Forelimb muscle (tissue), 1 donor: Measurements from ENCODE around the gene ELOVL3. TPM values are rescaled to one million over a fixed set of nuclear protein-coding genes. Genes with fewer than 3 reads are reported as not detected.
"Not testable (repeated sequence)": the region's sequence is repeated elsewhere in the genome, so short reads cannot be mapped to it uniquely, and the experiment has no call there.

ENCODE experiments used
- DNase-seq: peaks from one replicate; pipeline ENCODE4 v3.0.0-alpha.2; 2013; ENCODE audit warnings: low read depth
- polyA plus RNA-seq: library from polyadenylated mRNA; unstranded; fragments of 120-200 nt; gene quantifications from one replicate; pipeline ENCODE4 v1.2.1, GENCODE V29; 2013; ENCODE audit not compliant: insufficient read length

The ELOVL3 gene
- polyA plus RNA-seq, 1 donor, result 0.70 TPM

DNA sequence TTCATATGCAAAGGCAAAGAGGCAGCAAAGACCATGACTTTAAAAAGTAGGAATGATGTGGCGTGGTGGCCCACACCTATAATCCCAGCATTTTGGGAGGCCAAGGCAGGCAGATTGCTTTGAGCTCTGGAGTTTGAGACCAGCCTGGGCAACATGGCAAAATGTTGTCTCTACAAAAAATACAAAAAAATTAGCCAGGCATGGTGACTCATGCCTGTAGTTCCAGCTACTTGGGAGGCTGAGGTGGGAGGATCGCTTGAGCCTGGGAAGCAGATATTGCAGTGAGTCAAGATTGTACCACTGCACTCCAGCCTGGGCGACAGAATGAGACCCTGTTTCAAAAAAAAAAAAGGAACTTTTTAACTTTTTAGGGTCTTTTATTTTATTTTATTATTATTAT is 26.4 kb downstream of the ELOVL3 start:
- DNase-seq, result not testable (repeated sequence)

DNA sequence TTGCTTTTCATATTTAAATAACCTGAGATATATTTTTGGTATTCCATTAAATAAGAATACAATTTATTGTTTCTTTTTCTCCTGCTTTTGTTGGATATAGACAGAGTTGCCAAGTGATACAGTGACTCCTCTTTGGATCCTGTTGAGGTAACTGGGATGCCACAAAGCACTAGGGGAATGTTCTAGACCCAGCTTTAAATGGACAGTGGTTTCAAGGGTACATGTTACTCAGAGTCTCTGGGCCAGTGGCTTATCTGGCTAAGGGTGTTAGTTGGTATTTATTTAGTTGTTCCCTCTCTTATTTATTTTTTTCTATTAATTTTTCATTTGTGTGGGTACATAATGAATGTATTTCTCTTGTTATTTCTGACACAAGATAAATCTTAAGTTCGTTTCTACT is 28.3 kb downstream of the ELOVL3 start:
- DNase-seq, result no peak

- no peak for DNase-seq
Observed at GRCh38 chr10:102255404-102255803, 29.3 kb downstream of the ELOVL3 start.

GRCh38 chr10:102261196-102261595 is 35.1 kb downstream of the ELOVL3 start:
- DNase-seq, result no peak

DNA sequence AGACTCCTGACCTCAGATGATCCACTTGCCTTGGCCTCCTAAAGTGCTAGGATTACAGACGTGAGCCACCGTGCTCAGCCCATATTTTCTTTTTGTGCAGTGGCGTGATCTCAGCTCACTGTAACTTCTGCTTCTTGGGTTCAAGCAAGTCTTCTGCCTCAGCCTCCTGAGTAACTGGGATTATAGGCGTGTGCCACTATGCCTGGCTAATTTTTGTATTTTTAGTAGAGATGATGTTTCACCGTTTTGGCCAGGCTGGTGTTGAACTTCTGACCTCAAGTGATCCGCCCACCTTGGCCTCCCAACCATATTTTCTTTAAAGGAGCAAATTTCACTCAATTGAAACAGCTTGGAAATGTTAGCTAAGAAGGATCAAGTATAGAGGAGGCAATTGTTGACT is 35.7 kb downstream of the ELOVL3 start:
- DNase-seq, result no peak

DNA sequence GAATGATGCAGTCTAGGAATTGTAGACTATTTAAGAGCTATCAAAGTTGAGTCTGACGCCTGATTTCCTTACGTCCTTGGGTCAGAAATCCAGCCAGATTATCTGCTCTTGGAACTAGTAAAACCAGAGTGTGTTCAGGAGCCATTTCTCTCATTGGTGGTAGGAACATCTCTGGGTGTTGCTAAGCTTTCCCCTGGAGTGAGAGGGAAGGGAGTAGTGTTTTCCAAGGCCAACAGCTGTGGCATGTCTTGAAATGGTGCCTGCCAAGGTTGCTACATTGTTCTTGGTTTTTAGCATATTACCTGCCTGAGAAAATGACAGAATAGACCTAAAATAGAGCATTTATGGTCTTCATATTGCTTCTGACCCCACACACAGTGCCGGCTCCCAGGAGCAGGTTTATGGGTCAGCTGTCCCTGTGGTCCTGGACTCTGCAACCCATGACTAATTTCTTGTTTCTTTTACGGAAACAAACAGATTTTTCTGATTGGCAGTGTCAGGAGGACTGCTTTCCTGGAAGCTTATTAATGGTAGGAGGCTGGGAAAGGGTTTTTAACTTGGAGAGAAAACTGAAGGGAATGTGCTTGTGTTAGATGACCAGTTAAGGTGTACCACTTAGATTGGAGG is 36.8 kb downstream of the ELOVL3 start:
- no peak for DNase-seq

DNA sequence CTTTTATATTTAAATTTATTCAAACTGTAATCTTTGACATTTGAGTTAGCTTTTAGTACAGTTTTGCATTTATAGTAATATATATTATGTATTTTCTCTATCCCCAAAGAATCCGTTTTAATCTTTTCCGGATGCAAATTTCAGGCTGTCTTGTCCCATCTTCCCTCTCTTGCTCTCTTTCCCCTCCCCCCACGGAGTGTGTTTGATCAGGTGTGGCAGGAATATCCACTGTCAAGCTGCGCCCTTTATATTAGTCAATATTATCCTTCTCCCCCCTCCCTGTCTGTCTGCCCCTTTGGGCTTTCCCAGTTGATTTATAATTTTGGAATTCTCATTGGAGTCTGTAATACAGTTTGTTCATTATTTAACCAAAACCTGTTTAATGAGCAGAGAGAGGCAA is 38.3 kb downstream of the ELOVL3 start:
- no peak for DNase-seq

GRCh38 chr10:102266670-102267069 is 40.6 kb downstream of the ELOVL3 start:
- no peak for DNase-seq

- no peak for DNase-seq
Observed at GRCh38 chr10:102267748-102268147, 41.6 kb downstream of the ELOVL3 start.

- no peak for DNase-seq
Observed at GRCh38 chr10:102268375-102268888, 42.3 kb downstream of the ELOVL3 start.

DNA sequence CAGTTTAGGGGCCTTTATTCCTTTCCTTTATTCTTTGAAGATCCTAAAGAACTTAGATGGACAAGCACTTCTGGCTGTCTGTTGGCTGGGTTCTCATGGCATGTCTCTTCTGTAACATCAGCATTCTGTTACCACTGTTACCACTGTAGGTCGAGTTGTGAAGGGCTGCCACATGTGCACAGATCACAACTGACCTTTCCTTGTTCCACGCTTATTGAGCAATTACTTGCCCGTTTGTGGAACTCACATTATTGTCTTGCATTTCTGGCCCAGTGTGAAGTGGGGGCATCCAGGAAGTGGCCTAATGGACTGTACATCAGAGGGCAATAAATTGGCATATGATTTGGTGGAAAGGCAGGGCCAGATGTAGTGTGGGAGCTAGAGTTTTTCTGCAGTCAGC is 42.9 kb downstream of the ELOVL3 start:
- DNase-seq, result no peak

GRCh38 chr10:102274062-102274461 is 48.0 kb downstream of the ELOVL3 start:
- no peak for DNase-seq

GRCh38 chr10:102275343-102275742 is 49.2 kb downstream of the ELOVL3 start:
- no peak for DNase-seq

DNA sequence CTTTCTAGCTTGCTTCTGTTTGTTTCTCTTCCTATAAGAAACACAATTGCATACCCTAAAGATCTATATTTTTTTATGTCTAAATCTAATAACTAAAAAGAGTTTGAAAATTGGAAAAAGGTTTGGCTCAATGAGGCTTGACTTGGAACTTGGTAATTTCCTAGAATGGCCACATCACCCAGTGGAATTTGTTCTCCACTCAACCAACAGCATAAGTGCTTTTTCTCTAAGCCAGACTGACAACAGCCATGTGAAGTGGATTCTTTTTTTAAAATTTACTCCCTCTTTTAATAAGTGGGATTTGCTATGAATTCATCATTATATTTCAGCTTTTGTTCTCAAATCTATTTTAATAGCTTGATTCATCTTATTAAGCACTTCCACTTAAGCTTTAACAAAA is 53.0 kb downstream of the ELOVL3 start:
- DNase-seq, result no peak

Other genes starting within 250 kb of the ELOVL3 start
- 13.4 TPM for gene ARMH3, start 170.1 kb upstream of the ELOVL3 start, polyA plus RNA-seq
- 7.8 TPM for gene HPS6, start 160.9 kb upstream of the ELOVL3 start, polyA plus RNA-seq
- gene LDB1, start 105.9 kb upstream of the ELOVL3 start, polyA plus RNA-seq, result 83.9 TPM
- gene PPRC1, start 93.3 kb upstream of the ELOVL3 start, polyA plus RNA-seq, result 28.2 TPM
- 64.7 TPM for gene NOLC1, start 73.9 kb upstream of the ELOVL3 start, polyA plus RNA-seq
- 24.1 TPM for gene PITX3, start 15.2 kb downstream of the ELOVL3 start, polyA plus RNA-seq
- gene GBF1, start 19.2 kb downstream of the ELOVL3 start, polyA plus RNA-seq, result 46.4 TPM
- gene NFKB2, start 169.4 kb downstream of the ELOVL3 start, polyA plus RNA-seq, result 13.8 TPM
- gene PSD, start 192.5 kb downstream of the ELOVL3 start, polyA plus RNA-seq, result 5.3 TPM
- 6.6 TPM for gene FBXL15, start 194.5 kb downstream of the ELOVL3 start, polyA plus RNA-seq
- gene CUEDC2, start 206.3 kb downstream of the ELOVL3 start, polyA plus RNA-seq, result 48.0 TPM
- gene C10orf95, start 225.2 kb downstream of the ELOVL3 start, polyA plus RNA-seq, result not detected